K562 (cell line): ENCODE measurements around the gene MAGT1. TPM values are rescaled to one million over a fixed set of nuclear protein-coding genes. Genes with fewer than 3 reads are reported as not detected.

Experiments used
- FOXM1 ChIP-seq, 2 experiments: fragments of 450-650 bp in 1 of 2; sonication (generic) in 1 of 2; formaldehyde crosslinking in 1 of 2; IDR thresholded peaks; 2 replicates each; pipeline versions ENCODE4 v1.6.1 to v1.9.0; 2017 to 2022; ENCODE audit warnings: low read depth in 2 of 2, mild to moderate bottlenecking in 2 of 2, missing genetic modification reagents in 1 of 2, moderate library complexity in 1 of 2
- MGA ChIP-seq: fragments of 450-650 bp; IDR thresholded peaks from 2 replicates; pipeline ENCODE4 v1.6.1; 2016; ENCODE audit warnings: mild to moderate bottlenecking, moderate library complexity
- MITF ChIP-seq: IDR thresholded peaks from 2 replicates; pipeline ENCODE4 v1.6.1; 2014; ENCODE audit warnings: antibody characterized with exemption
- RCOR1 ChIP-seq, 2 experiments: IDR thresholded peaks; 2 replicates each; pipeline ENCODE4 v1.6.1; 2012; ENCODE audit warnings: low read depth in 2 of 2, low read length in 2 of 2, borderline replicate concordance in 1 of 2, improper control_type of control experiment in 1 of 2
- SMAD4 ChIP-seq: fragments of 250-450 bp; sonication (Bioruptor Pico); conservative IDR thresholded peaks from 2 replicates; pipeline ENCODE4 v1.8.0; 2021; ENCODE audit warnings: inconsistent platforms, mild to moderate bottlenecking, moderate library complexity
- XRCC5 ChIP-seq: fragments of 200-400 bp; formaldehyde crosslinking; IDR thresholded peaks from 2 replicates; pipeline ENCODE4 v1.6.1; 2017; ENCODE audit warnings: low read depth, mild to moderate bottlenecking, low read length
- ZNF609 ChIP-seq: sonication (generic); formaldehyde crosslinking; IDR thresholded peaks from 2 replicates; pipeline ENCODE4 v1.8.1; 2023; ENCODE audit warnings: missing genetic modification reagents, mild to moderate bottlenecking, borderline replicate concordance
- polyA plus RNA-seq, 8 experiments: library from polyadenylated mRNA; depleted of rRNA in 4 of 8; stranded (reverse) in 5 of 8; unstranded in 3 of 8; fragments of >200 nt; fragmentation: Nextera tagmentation in 2 of 8; fragmentation: Illumina TruSeq in 1 of 8; extraction: Ambion mirVana in 2 of 8; extraction: Trizol in 1 of 8; gene quantifications; 2 replicates each; pipeline versions ENCODE4 v1.2.1 to v1.2.3, GENCODE V29; 2011 to 2014; ENCODE audit warnings: inconsistent platforms in 1 of 8, missing spikeins in 1 of 8
- total RNA-seq, 7 experiments: library from RNA; depleted of rRNA in 6 of 7; stranded (reverse); fragments of >200 nt in 6 of 7; fragmentation: Illumina TruSeq in 2 of 7; extraction: Trizol in 2 of 7; gene quantifications; 2 replicates each; pipeline versions ENCODE4 v1.2.1 to v1.2.3, GENCODE V29; 2011 to 2021; ENCODE audit warnings: low replicate concordance in 1 of 7

Gene MAGT1
- total and polyA plus RNA-seq, 9 of the 15 experiments (the other 6 are each of a cell fraction or from before 2014, with no cell fraction given), result 15.5 to 46.2 (median 28.8) TPM

GRCh38 chrX:77910108-77910840 is 15.0 kb upstream of the MAGT1 start, which contains the start of gene ATP7A (continued):
- TF ChIP-seq MGA (0 out of 2 replicates have a peak, but pooled peaks have one; percentile 39), XRCC5 (0 out of 2 replicates have a peak, but pooled peaks have one; percentile 33), FOXM1 (IDR thresholded peaks at IDR 0.05; ENCODE audit: low read depth) (no peak), FOXM1 (CRISPR knock-in tag; IDR thresholded peaks at IDR 0.05; ENCODE audit: low read depth) (0 out of 2 replicates have a peak, but pooled peaks have one; percentile 58), RCOR1 (IDR thresholded peaks at IDR 0.05; ENCODE audit: borderline replicate concordance in 1 of 2, low read depth in 2 of 2, low read length in 2 of 2) (peak in 1 of 2 experiments; percentile 19; a peak in 2 of 4 replicates), MITF (peak; percentile 87), SMAD4 (peak; percentile 93), ZNF609 (CRISPR knock-in tag) (peak; percentile 64; the same call in 1 of the 2 replicates)
